GOT3 (cell line): ENCODE measurements around the gene GTF2H1.
"Not testable (repeated sequence)": the region's sequence is repeated elsewhere in the genome, so short reads cannot be mapped to it uniquely, and the experiment has no call there.

Experiments
- DNase-seq: peaks from one replicate; lab custom pipeline; 2025; ENCODE audit warnings: mixed read lengths; lab: John Stamatoyannopoulos, UW

Gene GTF2H1

DNA sequence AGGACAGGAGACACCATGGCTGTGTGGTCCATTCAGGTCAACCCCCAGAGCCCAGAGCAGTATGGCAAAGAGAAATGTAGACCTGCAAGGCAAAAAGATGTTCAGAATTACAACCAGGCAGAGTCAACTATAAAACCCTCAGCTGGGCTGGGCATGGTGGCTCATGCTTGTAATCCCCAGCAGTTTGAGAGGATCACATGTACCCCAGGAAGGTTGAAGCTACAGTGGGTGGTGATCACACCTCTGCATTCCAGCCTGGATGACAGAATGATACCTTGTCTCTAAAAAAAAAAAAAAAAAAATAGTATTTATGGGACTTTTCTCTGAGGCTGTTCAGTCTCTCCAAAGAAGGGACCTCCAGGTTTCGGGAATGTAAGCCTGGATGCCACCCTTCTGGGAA, 53.6 kb downstream of the GTF2H1 start:
- DNase-seq, result no peak

DNA sequence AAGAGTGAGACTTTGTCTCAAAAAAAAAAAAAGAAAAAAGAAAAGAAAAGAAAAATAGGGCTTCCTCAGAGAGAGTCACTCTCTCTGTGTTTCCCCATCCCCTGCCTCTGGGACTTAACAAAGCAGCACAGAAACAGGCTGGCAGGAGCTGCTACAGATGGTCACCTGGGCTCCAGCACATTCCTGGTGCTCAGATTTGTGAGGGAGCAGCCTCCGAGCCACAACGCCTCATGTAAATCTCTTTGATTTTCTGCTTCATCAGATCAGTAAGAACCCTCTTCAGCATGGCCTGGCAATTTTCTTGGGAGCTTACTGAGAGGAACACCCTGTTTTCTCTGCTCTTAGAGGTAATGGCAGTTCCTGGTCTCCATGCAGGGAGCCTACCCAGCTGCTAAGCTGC, 56.8 kb downstream of the GTF2H1 start:
- DNase-seq, result no peak

DNA sequence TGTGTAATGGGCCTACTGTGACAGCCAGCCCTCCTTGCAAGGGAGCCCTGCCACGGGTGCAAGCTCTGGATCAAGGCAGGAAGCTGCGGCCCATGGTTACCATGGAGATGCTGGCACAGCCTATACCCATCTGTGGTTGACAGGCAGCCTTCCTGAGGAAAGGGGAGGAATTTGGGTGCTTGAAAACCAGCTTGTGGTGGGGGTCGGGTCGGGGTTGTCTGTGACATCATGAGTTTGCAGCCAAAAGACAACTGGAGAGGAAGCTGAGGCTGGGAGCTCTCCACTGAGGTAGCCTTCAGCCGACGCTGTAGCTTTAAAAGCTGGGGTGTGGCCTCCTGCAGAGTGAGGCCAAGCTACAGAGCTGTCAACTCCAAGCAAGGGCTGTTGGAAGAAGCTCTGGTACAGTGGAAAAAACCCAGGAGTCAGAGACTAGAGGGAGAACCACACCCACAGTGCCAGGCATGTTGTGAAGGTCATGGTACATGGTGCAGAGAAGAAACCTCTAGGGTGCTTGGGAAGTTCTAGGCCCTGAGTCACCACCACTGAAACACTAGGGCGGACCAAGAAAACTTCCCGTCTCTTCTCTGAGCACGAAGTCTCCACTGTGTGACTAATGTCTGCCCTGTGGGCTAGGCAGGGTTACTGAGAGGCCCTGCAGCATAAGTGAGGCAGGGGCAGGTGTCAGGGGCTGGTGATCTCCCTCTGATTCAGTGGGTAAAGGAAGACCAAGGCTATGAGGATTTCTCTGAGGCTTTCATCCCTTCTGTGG, 61.2 kb downstream of the GTF2H1 start:
- DNase-seq, result peak; percentile 64

DNA sequence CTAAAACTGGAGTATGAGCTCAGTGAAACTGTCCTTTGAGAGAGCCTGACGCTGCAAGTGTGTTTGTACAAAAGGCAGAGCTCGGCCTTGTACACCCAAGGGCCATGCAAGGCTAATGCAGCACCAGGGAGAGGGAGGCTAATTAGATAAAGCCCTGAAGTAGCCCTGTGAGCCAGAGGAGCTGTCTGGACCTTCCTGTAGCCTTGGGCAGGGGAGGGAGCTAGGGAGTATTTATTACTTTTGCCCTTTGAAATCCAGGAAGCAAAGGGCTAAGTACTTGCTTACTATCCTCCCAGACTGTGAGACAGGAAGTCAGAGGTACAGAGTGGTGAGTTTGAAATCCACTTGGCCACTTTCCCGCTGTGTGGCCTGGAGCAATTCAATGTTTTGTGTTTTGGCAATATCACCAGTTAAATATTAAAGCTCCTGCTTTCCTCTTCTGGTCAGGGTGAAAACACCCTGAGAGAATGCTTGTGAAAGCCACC, 61.8 kb downstream of the GTF2H1 start:
- DNase-seq, result no peak

DNA sequence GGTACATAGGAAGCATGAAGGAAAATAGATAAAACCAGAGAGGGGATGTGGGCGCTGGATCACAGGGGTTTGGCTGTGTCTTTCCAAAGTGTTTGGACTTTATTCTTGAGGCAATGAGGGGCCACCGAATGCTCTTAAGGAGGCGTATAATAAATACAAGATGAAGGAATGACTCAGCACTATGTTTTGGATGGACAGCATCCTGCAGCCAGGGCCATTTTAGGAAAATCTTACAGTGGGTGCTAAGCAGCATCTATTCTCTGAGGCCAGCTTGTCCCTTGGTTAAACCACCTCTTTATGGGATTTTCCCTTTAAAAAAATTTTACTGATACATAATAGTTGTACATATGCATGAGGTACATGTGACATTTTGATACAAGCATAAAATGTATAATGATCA, 67.7 kb downstream of the GTF2H1 start:
- DNase-seq, result no peak

DNA sequence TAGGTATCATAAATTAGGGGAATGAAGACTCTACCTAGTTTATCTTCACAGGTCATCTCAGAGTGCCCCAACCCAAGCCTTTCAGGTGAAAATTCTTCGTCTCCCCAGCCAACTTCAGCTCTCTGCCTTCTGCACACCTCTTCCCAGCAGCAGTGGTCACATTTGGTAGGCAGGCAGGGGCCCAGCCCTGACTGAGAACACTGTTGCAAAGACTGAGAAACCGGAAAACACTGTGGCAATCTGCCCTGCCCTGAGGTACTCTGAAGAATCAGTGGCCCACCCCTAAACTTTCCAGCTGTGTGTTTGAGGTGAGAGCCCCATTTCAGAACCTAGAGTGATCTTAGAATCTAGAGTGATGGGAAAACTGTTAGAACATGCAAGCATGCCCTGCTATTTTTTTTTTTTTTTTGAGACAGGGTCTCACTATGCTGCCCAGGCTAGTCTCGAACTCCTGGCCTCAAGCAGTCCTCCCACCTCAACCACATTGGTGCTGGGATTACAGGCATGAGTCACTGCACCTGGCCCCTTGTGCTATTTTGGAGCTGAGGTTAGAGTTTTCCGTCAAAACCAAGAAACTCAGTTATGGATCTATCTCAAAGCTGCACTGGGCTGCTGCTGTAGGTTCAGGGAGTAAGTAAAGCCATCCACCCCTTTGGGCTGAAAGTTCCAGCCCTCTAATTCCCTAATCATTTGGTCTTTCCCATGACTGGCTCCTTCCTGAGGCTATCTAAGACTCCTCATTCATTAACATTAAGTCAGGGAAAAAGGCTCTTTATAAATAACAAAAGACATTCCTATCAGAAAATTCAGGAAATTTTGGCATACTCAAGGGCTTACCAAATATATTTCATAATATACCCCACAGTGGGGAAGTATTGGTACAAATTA, 70.3 kb downstream of the GTF2H1 start:
- no peak for DNase-seq

DNA sequence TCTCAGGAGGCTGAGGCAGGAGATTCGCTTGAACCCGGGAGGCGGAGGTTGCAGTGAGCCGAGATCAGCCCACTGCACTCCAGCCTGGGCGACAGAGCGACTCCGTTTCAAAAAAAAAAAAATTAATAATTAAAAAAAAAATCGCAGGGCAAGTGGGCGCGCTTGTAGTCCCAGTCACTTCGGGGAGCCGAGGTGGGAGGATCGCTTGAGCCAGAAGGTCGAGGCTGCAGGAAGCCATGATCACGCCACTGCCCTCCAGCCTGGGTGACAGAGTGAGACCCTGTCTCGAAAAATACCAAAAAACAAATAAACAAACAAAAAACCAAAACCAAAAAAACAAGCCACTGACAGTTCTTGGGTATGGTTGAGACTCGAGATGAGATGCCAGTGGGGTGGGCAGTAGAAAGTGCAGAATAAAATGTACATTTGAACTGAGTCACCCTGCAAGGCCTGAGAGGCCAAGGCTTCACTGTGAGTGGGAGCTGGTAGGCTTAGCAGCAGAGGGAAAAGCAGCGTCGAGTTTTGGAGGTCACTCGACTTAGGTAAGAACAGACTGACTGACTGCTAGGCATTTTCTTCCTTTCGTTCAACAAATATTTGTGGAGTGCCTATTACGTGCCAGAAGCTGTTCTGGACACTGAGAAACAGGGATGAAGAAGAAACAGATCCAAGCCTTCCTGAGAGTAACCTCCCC, 71.4 kb downstream of the GTF2H1 start:
- no peak for DNase-seq

DNA sequence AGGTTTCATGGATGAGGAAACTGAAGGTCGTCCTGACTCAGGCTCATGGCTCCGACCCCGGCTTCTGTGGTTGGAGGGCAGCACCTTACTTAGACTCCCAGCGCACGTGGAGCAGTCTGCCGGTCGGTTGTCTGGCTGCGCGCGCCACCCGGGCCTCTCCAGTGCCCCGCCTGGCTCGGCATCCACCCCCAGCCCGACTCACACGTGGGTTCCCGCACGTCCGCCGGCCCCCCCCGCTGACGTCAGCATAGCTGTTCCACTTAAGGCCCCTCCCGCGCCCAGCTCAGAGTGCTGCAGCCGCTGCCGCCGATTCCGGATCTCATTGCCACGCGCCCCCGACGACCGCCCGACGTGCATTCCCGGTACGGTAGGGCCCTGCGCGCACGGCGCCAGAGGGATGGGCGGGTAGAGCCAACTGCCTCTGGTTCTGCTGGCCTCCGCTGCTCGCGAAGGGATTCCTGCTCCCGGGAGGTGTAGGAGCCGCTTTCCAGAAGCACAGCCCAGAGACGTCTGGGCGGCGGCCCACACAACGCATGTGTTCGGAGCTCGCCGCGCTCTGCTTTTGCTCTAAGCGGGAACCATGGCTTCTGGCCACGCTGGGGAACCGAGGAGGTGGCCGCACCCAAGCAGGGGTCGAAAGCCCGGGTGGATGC, 72.0 kb downstream of the GTF2H1 start, which contains the start of gene LDHA:
Gene LDHA (plus strand): TSS at position 289 of the 653 bp plus-strand sequence. CDS start 2,280 bp downstream, outside the sequence.
- DNase-seq, result peak; percentile 84

DNA sequence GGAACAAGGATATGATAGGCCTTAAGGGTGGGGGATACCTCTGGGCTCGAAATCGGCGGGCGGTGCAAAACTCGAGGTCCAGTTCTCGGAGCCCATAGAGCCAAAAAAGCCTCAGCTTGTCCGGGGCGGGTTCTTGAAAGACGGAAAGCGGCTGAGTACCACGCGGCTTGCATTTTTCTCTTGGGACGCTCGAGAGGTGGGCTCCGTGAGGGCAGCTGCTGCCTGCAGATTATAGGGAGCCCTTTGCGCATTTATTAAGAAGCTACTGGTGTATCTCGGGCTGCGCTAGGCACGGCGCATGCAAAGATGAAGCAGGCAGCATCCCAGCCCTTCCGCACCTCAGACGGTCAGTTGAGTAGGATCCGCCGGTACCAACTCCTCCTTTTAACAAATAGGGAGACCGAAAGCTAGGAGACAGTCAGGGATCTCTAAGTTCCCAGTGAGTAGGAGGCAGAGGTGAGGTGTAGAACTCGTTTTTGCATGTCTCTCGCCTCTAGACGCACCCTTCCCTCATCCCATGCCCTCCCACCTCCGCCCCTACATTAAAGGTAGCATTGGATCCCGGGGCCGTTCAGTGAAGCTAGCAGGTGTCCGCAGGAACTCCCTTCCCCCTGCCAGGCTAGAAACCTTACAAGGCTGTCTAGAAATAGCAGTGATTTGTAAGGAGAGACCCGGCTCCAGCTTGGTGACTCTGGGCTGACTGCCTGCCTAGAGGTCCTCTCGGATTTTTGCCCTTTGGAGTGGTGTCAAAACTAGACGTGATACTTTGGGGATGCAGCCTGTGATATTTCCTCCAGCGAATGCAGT, 72.8 kb downstream of the GTF2H1 start:
- no peak for DNase-seq

DNA sequence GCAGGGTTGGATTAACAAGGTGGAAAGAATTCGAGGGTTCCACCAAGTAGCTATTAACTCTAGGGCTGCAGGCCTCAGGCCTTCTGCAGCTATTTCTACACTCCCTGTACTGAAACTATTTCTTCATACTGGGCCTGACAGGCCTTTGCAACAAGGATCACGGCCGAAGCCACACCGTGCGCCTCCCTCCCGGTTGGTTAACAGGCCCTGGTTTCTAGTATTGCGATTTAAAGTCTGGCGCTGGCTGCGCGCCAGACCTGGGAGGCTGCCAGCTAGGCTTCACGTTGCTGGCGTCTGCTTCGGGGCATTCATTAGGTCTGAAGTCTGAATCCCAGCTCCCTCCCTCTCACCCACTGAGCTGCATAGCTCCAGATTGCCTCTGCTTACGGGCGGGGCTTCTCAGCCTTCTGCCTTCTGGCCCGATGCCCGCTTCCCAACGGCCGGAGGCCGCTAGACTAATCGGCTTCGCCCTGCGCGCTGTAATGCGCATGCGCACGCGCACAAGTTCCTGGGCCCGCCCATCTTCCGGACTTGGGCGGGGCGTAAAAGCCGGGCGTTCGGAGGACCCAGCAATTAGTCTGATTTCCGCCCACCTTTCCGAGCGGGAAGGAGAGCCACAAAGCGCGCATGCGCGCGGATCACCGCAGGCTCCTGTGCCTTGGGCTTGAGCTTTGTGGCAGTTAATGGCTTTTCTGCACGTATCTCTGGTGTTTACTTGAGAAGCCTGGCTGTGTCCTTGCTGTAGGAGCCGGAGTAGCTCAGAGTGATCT, 73.6 kb downstream of the GTF2H1 start:
- peak; percentile 78 for DNase-seq

DNA sequence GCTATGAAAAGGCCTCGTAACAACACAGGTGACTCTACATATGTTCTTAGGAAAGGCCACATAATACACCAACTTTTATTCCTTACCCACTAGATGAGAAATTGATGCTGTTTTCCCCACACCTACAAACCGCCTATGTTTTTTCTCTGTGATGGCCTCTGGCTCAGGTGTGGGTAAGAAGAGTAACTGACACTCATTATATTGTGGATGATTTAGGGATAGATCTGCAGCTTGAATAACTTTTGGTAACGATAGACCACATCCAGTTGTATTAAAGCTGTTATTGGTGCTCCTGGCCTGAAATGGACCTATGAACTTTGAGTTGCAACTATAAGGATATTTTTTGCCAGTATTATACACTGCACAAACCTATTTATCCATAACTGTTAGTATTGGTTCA, 75.6 kb downstream of the GTF2H1 start:
- no peak for DNase-seq

DNA sequence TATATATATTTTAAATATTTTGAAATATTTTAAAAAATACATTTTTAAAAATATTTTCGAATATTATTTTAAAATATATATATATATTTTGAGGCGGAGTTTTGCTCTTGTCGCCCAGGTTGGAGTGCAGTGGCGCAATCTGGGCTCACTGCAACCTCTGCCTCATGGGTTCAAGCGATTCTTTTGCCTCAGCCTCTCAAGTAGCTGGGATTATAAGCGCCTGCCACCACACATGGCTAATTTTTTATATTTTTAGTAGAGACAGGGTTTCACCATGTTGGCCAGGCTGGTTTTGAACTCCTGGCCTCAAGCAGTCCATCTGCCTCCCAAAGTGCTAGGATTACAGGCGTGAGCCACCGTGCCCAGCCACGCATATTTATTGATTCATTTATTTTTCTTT, 78.7 kb downstream of the GTF2H1 start:
- DNase-seq, result not testable (repeated sequence)

DNA sequence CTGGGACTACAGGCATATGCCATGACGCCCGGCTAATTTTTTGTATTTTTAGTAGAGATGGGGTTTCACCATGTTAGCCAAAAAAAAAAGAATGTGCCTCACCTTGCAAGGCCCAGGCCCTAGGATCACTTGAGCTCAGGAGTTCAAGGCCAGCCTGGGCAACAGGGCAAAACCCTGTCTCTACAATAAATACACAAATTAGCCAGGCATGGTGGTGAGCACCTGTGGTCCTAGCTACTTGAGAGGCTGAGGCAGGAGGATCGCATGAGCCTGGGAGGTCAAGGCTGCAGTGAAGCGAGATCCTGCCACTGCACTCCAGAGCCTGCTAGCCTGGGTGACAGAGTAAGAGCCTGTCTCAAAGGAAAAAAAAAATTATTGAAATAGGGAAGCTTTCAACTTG, 81.7 kb downstream of the GTF2H1 start:
- no peak for DNase-seq

DNA sequence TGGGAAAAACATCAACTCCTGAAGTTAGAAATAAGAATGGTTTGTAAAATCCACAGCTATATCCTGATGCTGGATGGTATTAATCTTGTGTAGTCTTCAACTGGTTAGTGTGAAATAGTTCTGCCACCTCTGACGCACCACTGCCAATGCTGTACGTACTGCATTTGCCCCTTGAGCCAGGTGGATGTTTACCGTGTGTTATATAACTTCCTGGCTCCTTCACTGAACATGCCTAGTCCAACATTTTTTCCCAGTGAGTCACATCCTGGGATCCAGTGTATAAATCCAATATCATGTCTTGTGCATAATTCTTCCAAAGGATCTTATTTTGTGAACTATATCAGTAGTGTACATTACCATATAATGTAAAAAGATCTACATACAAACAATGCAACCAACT, 85.0 kb downstream of the GTF2H1 start:
- not testable (repeated sequence) for DNase-seq

DNA sequence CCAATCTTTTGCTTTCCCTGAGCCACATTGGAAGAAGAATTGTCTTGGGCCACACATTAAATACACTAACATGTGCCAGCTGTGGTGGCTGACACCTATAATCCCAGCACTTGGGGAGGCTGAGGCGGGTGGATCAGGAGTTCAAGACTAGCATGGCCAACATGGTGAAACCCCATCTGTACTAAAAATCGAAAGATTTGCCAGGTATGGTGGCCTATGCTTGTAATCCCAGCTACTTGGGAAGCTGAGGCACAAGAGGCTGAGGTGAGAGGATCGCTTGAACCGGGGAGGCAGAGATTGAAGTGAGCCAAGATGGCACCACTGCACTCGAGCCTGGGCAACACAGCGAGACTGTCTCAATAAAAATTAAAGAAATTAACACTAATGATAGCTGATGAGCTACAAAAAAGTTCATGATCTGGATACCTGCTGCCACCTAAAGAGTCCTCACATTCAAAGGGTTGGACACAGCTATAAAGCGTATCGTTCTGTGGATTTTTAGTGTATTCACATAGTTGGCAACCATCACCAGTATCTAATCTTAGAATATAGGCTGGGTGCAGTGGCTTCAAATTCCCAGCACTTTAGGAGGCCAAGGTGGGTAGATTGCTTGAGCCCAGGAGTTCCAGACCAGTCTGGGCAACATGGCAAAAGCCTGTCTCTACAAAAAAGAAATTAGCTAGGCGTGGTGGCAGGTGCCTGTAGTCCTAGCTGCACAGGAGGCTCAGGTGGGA, 86.4 kb downstream of the GTF2H1 start:
- DNase-seq, result no peak

DNA sequence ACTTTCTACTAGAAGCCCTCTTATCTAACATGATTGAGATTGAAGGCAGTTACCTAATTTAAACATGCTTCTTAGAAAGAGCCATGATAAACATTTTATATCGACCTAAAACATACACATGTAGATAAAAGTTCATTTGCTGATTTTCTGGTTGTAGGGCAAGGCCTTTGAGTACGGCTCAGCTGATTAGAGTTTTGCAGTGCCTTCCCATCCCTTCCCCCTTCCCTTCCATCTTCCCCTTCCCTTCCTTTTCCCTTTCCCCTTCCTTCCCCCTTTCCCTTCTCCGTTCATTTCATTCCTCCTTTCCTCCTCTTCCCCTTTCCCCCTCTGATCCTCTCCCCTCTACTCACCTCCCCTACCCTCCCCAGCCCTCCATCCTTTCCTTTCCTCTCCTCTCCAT, 94.1 kb downstream of the GTF2H1 start:
- DNase-seq, result no peak
